ENCODE data around the gene VSTM2B.

The VSTM2B gene

GRCh38 chr19:29497241-29497640, 28.6 kb upstream of the VSTM2B start:
- DNase-seq, result no peak

- no peak for DNase-seq
Measured at GRCh38 chr19:29497686-29498436, 27.9 kb upstream of the VSTM2B start.

GRCh38 chr19:29499261-29499920, 26.4 kb upstream of the VSTM2B start:
- DNase-seq, result no peak

GRCh38 chr19:29499921-29500590, 25.7 kb upstream of the VSTM2B start:
- DNase-seq, result no peak

GRCh38 chr19:29501816-29502580, 23.8 kb upstream of the VSTM2B start:
- no peak for DNase-seq

GRCh38 chr19:29502581-29502850, 23.3 kb upstream of the VSTM2B start:
- no peak for DNase-seq

- no peak for DNase-seq
Measured at GRCh38 chr19:29503140-29503758, 22.5 kb upstream of the VSTM2B start.

- DNase-seq, result no peak
Measured at GRCh38 chr19:29503785-29504184, 22.0 kb upstream of the VSTM2B start.

GRCh38 chr19:29504454-29504853, 21.3 kb upstream of the VSTM2B start:
- DNase-seq, result no peak

- no peak for DNase-seq
Measured at GRCh38 chr19:29505097-29505824, 20.5 kb upstream of the VSTM2B start.

GRCh38 chr19:29506619-29506911, 19.2 kb upstream of the VSTM2B start:
- DNase-seq, result no peak

GRCh38 chr19:29507081-29507860, 18.5 kb upstream of the VSTM2B start:
- no peak for DNase-seq

- no peak for DNase-seq
Measured at GRCh38 chr19:29508181-29508580, 17.6 kb upstream of the VSTM2B start.

GRCh38 chr19:29509456-29509855, 16.3 kb upstream of the VSTM2B start:
- no peak for DNase-seq

- no peak for DNase-seq
Measured at GRCh38 chr19:29510701-29511265, 15.0 kb upstream of the VSTM2B start.

GRCh38 chr19:29511768-29512167, 14.0 kb upstream of the VSTM2B start:
- DNase-seq, result no peak

GRCh38 chr19:29512748-29513147, 13.0 kb upstream of the VSTM2B start:
- no peak for DNase-seq

- no peak for DNase-seq
Measured at GRCh38 chr19:29514525-29515232, 11.1 kb upstream of the VSTM2B start.

GRCh38 chr19:29515233-29515619, 10.6 kb upstream of the VSTM2B start:
- no peak for DNase-seq

GRCh38 chr19:29515706-29516357, 10.0 kb upstream of the VSTM2B start:
- no peak for DNase-seq

All from activated CD8-positive, alpha-beta memory T cell treated with anti-CD3 and anti-CD28 coated beads for 24 hours (primary cell).